Measurements from ENCODE around the gene YTHDF1. TPM values are rescaled to one million over a fixed set of nuclear protein-coding genes. Genes with fewer than 3 reads are reported as not detected.

Gene YTHDF1
- total and polyA plus RNA-seq, 2 of the 4 experiments (the other 2 are of a cell fraction): 10.9 to 22.6 TPM

DNA sequence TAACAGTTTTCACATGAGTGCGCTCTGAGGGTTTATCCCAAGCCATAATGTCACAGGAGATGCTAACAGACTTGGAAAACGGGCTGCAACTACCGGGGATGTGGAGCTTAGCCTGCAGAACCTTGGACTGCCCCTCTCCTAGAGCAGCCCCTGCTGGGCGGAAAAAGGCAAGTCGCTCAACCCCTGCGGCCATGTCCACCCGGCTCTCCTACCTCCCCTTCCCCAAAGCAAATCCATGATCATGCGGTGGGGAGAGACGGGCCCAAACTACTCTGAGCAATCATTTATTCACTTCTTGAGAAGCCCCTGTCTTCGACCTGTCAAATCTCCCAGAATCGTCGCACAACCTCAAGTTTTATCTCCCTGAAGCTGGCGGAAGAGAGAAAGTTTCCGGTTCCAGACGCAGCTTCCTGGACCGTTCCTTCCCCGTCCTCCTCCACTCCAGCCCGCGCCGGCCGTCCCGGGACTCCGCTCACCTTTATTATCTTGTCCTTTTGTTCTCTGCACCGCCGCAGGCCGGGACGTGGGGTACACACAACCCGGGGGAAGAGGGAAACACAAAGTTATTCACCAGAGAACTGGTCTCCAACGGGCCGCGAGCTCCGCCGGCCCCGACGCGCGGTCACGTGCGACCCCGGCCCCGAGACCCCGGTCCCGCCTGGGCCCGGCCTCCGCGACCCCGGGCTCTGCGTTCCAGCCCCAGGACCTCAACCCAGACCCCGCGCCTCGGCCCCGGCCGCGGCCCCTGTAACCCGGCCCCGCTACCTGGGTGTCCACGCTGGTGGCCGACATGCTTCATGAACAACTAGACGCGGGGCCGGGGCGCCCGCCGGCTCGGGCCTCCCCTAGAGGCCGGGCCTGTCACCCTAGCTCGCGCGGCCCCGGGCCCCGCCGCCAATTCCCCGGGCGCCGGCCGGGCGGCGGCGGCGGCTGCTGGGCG lies 560 bp downstream of the YTHDF1 start:
- dilution Hi-C loops (cut with HindIII; ENCODE audit: low sequenced_read_pairs, unreplicated experiment) (no loop called here), in situ Hi-C loops (cut with MboI; ENCODE audit: low sequenced_read_pairs) (no loop called here), intact Hi-C loops (cut with micrococcal nuclease) (loop anchor here (1.0 to 5.0 kb wide), 2 partner anchors 57 to 159 kb away; partner anchors contain the start of gene ARFGAP1)
- Histone ChIP-seq H4K8ac (ENCODE audit: low read depth in 2 of 2, low read length in 2 of 2) (0 out of 4 replicates have a peak overlapping the region, but pooled peaks have one; percentile 40 to 45), H3K4me2 (ENCODE audit: low read depth, low read length) (peak overlapping the region; percentile 96), H2BK20ac (ENCODE audit: low read depth, low read length) (no peak overlapping the region), H3K14ac (replicated peaks; ENCODE audit: low read depth, low read length) (peak overlapping the region; percentile 74), H3K9me3 (ENCODE audit: control insufficient read depth, insufficient read depth, low read length) (no peaks in the 10 kb centered on the region), H2AFZ (replicated peaks; ENCODE audit: low read length, poor library complexity) (peak overlapping the region; percentile 99), H3K27me3 (ENCODE audit: control insufficient read depth, insufficient read depth, low read length) (peaks cover 8% of the 10 kb centered on the region; the same call in 1 of the 2 replicates), H3K9me1 (ENCODE audit: insufficient read depth, low read length) (peaks cover 6% of the 10 kb centered on the region; the same call in 1 of the 2 replicates), H3K18ac (ENCODE audit: low read depth, low read length) (no peak overlapping the region), H3K9ac (ENCODE audit: low read depth, low read length) (peak overlapping the region; percentile 86), H3K36me3 (ENCODE audit: control insufficient read depth, insufficient read depth, low read length) (peaks cover 23% of the 10 kb centered on the region), H2BK120ac (ENCODE audit: low read depth, low read length) (no peak overlapping the region), H2AK9ac (replicated peaks; ENCODE audit: low read depth, low read length, poor library complexity) (peak overlapping the region; percentile 93), H2BK5ac (ENCODE audit: low read depth, low read length, poor library complexity, severe bottlenecking) (no peak overlapping the region), H4K91ac (ENCODE audit: insufficient read depth, low read depth, low read length) (peak overlapping the region; percentile 24; the same call in 1 of the 2 replicates), H4K20me1 (ENCODE audit: insufficient read depth, low read length) (peaks cover 48% of the 10 kb centered on the region), H4K5ac (ENCODE audit: low read depth, low read length) (0 out of 2 replicates have a peak overlapping the region, but pooled peaks have one; percentile 6), H3K4ac (ENCODE audit: low read depth, low read length) (0 out of 2 replicates have a peak overlapping the region, but pooled peaks have one; percentile 0), H3K23ac (ENCODE audit: low read depth, low read length) (peak overlapping the region; percentile 71; the same call in 1 of the 2 replicates), H2AK5ac (ENCODE audit: low read depth, low read length) (peak overlapping the region; percentile 11; the same call in 1 of the 2 replicates), H3K56ac (ENCODE audit: extremely low read depth, insufficient read depth, low read length) (peak overlapping the region; percentile 48), H3K4me1 (ENCODE audit: control insufficient read depth, insufficient read depth, low read length) (peaks cover 6% of the 10 kb centered on the region), H3K27ac (ENCODE audit: insufficient read depth, low read length) (peak overlapping the region; percentile 75), H3K79me1 (ENCODE audit: low read depth in 1 of 2, low read length in 2 of 2) (peaks cover 23 to 44% of the 10 kb centered on the region in 2 experiments), H2BK15ac (ENCODE audit: low read depth, low read length) (no peak overlapping the region), H3K4me3 (ENCODE audit: insufficient read depth, low read depth, low read length) (peak overlapping the region; percentile 89)
- ATAC-seq (ENCODE audit: low read depth): peak; percentile 38
- 1% methylated on average over 50 of the region's 81 CpGs; no CpG with 5 or more reads in 1 of the 2 experiments for WGBS, 2 experiments (ENCODE audit: extremely low coverage in 2 of 2, insufficient read length in 1 of 2)
- BruUV-seq (replicated peaks): TSS peak; percentile 29
- ChIA-PET CTCF (interaction anchor here (1.1 to 2.2 kb wide), 2 partner anchors 8 kb away, joined by 3 to 10 read pairs; no protein-coding TSS in a partner anchor), POLR2A (ENCODE audit: unreplicated experiment) (no interaction called here)
- DNase-seq: peak; percentile 60
- TF ChIP-seq NFE2L2 (IDR thresholded peaks at IDR 0.05; ENCODE audit: low read depth, low read length) (no peak), RCOR1 (IDR thresholded peaks at IDR 0.05; ENCODE audit: insufficient replicate concordance, low read length) (no peak), MXI1 (IDR thresholded peaks at IDR 0.05; ENCODE audit: borderline replicate concordance, low read depth, low read length) (no peak), BHLHE40 (IDR thresholded peaks at IDR 0.05; ENCODE audit: low read depth, low read length) (peak; percentile 38), CEBPB (IDR thresholded peaks at IDR 0.05; ENCODE audit: low read depth, low read length) (no peak), SMC3 (IDR thresholded peaks at IDR 0.05; ENCODE audit: low read depth, low read length) (peak; percentile 38; the same call in 1 of the 2 replicates), RAD21 (IDR thresholded peaks at IDR 0.05; ENCODE audit: low read length) (peak; percentile 53), FOS (IDR thresholded peaks at IDR 0.05; ENCODE audit: low read depth, low read length) (no peak), MAZ (IDR thresholded peaks at IDR 0.05; ENCODE audit: borderline replicate concordance, low read depth, low read length) (peak; percentile 20; the same call in 1 of the 2 replicates), RFX5 (IDR thresholded peaks at IDR 0.05; ENCODE audit: low read depth, low read length) (no peak), POLR2A (IDR thresholded peaks at IDR 0.05; ENCODE audit: low read depth, low read length) (0 out of 2 replicates have a peak, but pooled peaks have one; percentile 34), MAFK (IDR thresholded peaks at IDR 0.05; ENCODE audit: low read depth, low read length) (no peak)
- TF ChIP-seq, protein P1, sequence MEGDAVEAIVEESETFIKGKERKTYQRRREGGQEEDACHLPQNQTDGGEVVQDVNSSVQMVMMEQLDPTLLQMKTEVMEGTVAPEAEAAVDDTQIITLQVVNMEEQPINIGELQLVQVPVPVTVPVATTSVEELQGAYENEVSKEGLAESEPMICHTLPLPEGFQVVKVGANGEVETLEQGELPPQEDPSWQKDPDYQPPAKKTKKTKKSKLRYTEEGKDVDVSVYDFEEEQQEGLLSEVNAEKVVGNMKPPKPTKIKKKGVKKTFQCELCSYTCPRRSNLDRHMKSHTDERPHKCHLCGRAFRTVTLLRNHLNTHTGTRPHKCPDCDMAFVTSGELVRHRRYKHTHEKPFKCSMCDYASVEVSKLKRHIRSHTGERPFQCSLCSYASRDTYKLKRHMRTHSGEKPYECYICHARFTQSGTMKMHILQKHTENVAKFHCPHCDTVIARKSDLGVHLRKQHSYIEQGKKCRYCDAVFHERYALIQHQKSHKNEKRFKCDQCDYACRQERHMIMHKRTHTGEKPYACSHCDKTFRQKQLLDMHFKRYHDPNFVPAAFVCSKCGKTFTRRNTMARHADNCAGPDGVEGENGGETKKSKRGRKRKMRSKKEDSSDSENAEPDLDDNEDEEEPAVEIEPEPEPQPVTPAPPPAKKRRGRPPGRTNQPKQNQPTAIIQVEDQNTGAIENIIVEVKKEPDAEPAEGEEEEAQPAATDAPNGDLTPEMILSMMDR (conservative IDR thresholded peaks at IDR 0.05; ENCODE audit: low read depth, low read length): peak; percentile 64
- TF ChIP-seq, protein P2, sequence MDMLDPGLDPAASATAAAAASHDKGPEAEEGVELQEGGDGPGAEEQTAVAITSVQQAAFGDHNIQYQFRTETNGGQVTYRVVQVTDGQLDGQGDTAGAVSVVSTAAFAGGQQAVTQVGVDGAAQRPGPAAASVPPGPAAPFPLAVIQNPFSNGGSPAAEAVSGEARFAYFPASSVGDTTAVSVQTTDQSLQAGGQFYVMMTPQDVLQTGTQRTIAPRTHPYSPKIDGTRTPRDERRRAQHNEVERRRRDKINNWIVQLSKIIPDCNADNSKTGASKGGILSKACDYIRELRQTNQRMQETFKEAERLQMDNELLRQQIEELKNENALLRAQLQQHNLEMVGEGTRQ (IDR thresholded peaks at IDR 0.05; ENCODE audit: low read depth, low read length): no peak
